A549 treated with CpdA at 1 μM for 4 hours (cell line): ENCODE results near the gene CETN2. TPM values are rescaled to one million over a fixed set of nuclear protein-coding genes. Genes with fewer than 3 reads are reported as not detected.

Experiments used
- total RNA-seq: library from RNA; stranded (reverse); fragments of 200-300 nt; extraction: Qiagen RNA extraction; gene quantifications from 5 replicates; pipeline ENCODE4 v1.2.3, GENCODE V29; 2022; ENCODE audit warnings: low read depth

The CETN2 gene
- 67.3 to 86.2 TPM (median 72.3 TPM) in 5 replicates for total RNA-seq

GRCh38 chrX:152830312-152831305 lies at the start of gene CETN2, which contains the start of gene NSDHL:
TSS of gene CETN2 (minus strand) at chrX:152830757. CDS start at chrX:152830710, 47 bp downstream.
TSS of gene NSDHL (plus strand) at chrX:152831063. CDS start at chrX:152846325, 15,262 bp downstream.

Other genes starting within 250 kb of the CETN2 start
- 0.14 to 0.32 TPM (median 0.23 TPM) in 5 replicates for gene GABRQ, start 192.9 kb downstream of the CETN2 start, total RNA-seq
- gene MAGEA3, start 132.0 kb downstream of the CETN2 start, total RNA-seq: 2.9 to 4.3 TPM (median 3.1 TPM) in 5 replicates
- not detected in 5 replicates for gene CSAG2, start 121.5 kb downstream of the CETN2 start, total RNA-seq
- gene MAGEA2B, start 116.1 kb downstream of the CETN2 start, total RNA-seq: not detected in 5 replicates
- 0.18 to 0.37 TPM (median 0.27 TPM) in 4 of 5 replicates, not detected in the other for gene CSAG1, start 97.0 kb downstream of the CETN2 start, total RNA-seq
- 0.08 to 0.19 TPM (median 0.16 TPM) in 5 replicates for gene MAGEA12, start 97.0 kb downstream of the CETN2 start, total RNA-seq
- 0.09 to 0.22 TPM in 2 of 5 replicates, not detected in the others for gene MAGEA2, start 76.9 kb downstream of the CETN2 start, total RNA-seq
- gene CSAG3, start 71.5 kb downstream of the CETN2 start, total RNA-seq: not detected in 5 replicates
- gene MAGEA6, start 61.1 kb downstream of the CETN2 start, total RNA-seq: 10.7 to 13.3 TPM (median 12.0 TPM) in 5 replicates
- 40.6 to 47.6 TPM (median 44.0 TPM) in 5 replicates for gene NSDHL, start 306 bp upstream of the CETN2 start, total RNA-seq
- 5.8 to 7.5 TPM (median 6.8 TPM) in 5 replicates for gene ZNF185, start 67.3 kb upstream of the CETN2 start, total RNA-seq
- gene PNMA5, start 163.4 kb upstream of the CETN2 start, total RNA-seq: not detected in 5 replicates
- 0.17 to 0.25 TPM (median 0.21 TPM) in 5 replicates for gene PNMA3, start 225.7 kb upstream of the CETN2 start, total RNA-seq
- gene PNMA6A, start 241.7 kb upstream of the CETN2 start, total RNA-seq: 3.1 to 5.0 TPM (median 4.8 TPM) in 5 replicates